HG03108 (cell line): ENCODE results near the gene LSR.
A peak's percentile ranks its signal among the peaks of the same experiment; 100 is the strongest.

Source experiments
- ATAC-seq: cut with Tn5 transposase; IDR thresholded peaks from one replicate; pipeline ENCODE4 v1.9.1; 2021; ENCODE audit warnings: moderate library complexity; ENCODE audit not compliant: unreplicated experiment

The LSR gene

DNA sequence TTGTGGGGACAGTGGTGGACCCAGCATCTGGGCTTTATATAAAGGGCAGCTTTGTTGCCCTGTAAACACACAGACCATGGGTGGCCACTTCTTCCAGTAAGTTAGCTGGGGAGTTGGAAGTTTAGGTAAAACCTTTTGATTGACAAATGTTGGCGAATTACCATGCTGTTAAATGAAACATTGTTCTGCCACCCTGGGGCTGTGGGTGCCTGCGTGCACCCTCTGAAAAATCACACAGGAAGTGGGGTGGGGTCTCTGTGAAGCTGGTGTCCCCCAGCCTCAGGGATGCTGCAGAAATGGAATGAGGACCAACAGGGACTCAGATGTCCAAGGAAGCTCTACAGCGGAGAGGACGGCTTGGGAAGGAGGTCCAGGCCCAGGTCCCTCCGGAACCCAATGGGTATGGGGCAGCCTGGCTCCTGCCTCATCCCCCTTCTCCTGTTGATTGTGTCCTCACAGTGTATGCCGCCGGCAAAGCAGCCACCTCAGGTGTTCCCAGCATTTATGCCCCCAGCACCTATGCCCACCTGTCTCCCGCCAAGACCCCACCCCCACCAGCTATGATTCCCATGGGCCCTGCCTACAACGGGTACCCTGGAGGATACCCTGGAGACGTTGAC, 17.2 kb downstream of the LSR start:
- ATAC-seq, result no peak

DNA sequence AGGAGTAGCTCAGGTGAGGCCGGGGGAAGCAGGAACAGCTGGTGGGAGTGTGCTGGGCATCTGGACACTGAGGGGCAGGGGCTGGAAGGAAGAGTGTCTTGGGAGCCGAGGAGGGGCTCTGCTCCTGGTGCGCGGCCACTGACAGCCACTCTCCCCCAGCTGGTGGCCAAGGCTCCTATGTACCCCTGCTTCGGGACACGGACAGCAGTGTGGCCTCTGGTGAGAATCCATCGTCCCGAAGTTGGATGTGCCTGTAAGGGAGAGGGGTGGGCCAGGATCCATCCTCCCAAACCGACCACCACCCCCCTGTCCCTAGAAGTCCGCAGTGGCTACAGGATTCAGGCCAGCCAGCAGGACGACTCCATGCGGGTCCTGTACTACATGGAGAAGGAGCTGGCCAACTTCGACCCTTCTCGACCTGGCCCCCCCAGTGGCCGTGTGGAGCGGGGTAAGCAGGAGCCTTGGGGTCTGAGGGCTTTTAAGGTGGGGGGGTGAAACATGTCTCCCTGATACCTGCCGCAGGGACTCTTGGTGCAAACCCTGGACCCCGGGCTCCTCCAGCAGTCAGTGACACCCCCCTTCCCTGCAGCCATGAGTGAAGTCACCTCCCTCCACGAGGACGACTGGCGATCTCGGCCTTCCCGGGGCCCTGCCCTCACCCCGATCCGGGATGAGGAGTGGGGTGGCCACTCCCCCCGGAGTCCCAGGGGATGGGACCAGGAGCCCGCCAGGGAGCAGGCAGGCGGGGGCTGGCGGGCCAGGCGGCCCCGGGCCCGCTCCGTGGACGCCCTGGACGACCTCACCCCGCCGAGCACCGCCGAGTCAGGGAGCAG, 17.9 kb downstream of the LSR start:
- ATAC-seq, result no peak

DNA sequence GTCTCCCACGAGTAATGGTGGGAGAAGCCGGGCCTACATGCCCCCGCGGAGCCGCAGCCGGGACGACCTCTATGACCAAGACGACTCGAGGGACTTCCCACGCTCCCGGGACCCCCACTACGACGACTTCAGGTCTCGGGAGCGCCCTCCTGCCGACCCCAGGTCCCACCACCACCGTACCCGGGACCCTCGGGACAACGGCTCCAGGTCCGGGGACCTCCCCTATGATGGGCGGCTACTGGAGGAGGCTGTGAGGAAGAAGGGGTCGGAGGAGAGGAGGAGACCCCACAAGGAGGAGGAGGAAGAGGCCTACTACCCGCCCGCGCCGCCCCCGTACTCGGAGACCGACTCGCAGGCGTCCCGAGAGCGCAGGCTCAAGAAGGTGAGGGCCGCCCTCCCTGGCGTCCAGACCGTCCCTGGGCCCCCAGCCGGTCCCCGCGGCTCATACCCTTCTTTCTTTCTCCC, 18.6 kb downstream of the LSR start:
- no peak for ATAC-seq

GRCh38 chr19:35267818-35268535, 19.2 kb downstream of the LSR start:
- peak; percentile 35 for ATAC-seq

GRCh38 chr19:35268536-35269437, 20.0 kb downstream of the LSR start, which contains the start of gene USF2:
Gene USF2, plus strand, starts transcription at chr19:35268962. Its CDS starts 140 bp downstream, at chr19:35269102.
- peak; percentile 14 for ATAC-seq

GRCh38 chr19:35269438-35270117, 20.8 kb downstream of the LSR start:
- peak; percentile 58 for ATAC-seq

- no peak for ATAC-seq
Observed at GRCh38 chr19:35270381-35270811, 21.6 kb downstream of the LSR start.

- ATAC-seq, result no peak
Observed at GRCh38 chr19:35271546-35271945, 22.7 kb downstream of the LSR start.

DNA sequence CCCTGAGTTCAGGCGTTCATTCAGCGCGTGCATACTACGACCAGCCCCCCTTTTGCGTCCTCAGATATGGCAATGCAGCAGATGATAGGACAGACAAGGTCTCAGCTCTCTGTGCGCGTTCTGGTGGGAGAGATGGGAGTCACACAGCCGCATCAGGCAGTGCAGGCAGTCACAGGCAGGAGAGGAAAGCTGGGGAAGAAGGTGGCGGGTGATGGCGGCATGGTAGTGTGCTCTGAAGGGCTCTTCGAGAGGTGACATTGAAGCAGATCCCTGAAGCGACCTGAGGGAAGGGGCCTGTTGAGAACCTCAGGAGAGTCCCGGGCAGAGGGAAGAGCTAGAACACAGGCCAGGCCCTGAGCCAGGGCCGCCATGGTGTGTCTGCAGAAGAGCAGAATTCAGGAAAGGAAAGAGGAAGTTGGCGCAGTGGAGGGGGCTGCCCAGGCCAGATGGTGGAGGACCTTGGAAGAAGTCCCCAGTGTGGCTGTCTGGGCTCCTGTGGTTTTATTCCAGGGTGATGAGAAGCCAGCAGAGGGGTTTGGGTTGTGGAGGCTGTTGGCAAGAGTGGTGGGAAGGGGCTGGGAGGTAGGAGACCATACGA, 23.4 kb downstream of the LSR start:
- no peak for ATAC-seq

GRCh38 chr19:35272954-35273649, 24.3 kb downstream of the LSR start:
- no peak for ATAC-seq

DNA sequence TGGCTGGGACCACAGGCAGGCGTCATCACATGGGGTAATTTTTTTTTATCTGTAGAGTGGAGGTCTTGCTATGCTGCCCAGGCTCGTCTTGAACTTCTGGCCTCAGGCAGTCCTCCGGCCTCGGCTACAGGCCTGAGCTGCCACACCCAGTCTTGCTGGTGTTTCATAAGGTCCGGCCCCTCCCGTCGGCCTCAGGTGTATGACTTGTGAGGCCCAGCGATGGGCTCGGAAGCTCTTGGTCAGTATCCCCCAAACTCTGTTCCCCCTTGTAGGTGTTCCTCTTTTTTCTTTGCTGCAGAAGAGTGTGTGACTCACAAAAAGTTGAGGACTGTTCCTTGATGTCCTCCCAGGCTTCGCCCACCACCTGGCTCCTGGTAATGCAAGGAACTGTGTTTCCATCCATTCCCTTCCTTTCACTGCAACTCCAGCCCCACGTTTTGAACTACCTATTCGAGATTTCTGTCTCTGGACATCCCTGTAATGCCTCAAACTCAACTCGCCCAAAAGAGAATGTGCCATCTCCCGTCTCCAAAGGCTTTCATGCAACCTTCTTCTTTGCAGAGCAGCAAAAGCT, 25.0 kb downstream of the LSR start:
- ATAC-seq, result no peak

- ATAC-seq, result no peak
Observed at GRCh38 chr19:35274323-35274722, 25.5 kb downstream of the LSR start.

- no peak for ATAC-seq
Observed at GRCh38 chr19:35276706-35277281, 28.0 kb downstream of the LSR start.

- ATAC-seq, result no peak
Observed at GRCh38 chr19:35278578-35279284, 29.9 kb downstream of the LSR start.

DNA sequence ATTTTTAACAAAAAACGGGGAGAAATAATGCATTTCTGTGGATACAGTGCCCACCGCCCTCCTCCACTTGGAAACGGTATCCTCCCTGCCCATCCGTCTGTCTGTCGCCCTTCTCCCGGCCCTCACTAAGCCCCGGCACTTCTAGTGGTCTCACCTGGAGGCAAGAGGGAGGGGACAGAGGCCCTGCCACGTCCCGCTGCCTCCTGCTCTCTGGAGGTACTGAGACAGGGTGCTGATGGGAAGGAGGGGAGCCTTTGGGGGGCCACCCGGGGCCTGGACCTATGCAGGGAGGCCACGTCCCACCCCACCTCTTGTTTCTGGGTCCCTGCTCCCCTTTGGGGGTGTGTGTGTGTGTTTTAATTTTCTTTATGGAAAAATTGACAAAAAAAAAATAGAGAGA, 30.6 kb downstream of the LSR start:
- ATAC-seq, result no peak

DNA sequence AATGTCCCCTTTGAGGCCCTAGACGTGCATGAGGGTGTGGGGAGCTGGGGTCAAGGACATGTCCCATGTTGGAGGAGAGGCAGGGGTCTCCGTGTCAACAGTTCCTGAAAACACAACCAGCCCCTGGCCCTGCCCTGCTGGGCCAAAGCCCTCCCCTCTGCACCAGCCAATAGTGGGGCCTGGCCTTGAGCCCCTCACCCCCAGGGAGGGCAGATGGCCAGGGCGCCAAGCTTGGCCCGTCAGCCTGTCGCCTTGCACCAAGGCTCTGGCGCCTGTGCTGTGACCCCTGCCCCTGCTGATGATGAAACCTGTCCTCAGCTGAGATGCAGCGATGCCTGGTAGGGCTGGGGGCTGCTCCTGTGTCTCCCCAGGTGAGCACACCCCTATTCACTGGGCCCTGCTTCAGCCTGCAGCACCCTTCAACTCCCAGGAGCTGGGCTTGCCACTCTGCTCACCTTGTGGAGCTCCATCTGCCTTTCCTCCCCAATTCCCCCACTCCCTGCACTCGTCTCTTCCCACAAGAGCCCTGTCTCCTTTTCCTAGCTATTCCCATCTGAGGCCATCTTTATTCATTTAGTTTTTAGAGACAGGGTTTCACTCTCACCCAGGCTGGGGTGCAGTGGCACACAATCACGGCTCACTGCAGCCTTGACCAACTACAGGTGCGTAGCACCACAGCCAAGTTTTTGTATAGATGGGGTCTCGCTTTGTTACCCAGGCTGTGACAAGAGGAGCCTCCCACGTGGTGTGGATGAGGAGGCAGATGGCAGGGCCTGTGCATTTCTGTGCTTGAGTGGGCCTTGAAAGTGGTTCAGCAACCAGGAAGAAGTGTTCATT, 31.4 kb downstream of the LSR start:
- no peak for ATAC-seq

GRCh38 chr19:35281303-35281702, 32.5 kb downstream of the LSR start:
- no peak for ATAC-seq
